ENCODE data around the gene PYGO2.
A peak's percentile ranks its signal among the peaks of the same experiment; 100 is the strongest.

PYGO2 gene

DNA sequence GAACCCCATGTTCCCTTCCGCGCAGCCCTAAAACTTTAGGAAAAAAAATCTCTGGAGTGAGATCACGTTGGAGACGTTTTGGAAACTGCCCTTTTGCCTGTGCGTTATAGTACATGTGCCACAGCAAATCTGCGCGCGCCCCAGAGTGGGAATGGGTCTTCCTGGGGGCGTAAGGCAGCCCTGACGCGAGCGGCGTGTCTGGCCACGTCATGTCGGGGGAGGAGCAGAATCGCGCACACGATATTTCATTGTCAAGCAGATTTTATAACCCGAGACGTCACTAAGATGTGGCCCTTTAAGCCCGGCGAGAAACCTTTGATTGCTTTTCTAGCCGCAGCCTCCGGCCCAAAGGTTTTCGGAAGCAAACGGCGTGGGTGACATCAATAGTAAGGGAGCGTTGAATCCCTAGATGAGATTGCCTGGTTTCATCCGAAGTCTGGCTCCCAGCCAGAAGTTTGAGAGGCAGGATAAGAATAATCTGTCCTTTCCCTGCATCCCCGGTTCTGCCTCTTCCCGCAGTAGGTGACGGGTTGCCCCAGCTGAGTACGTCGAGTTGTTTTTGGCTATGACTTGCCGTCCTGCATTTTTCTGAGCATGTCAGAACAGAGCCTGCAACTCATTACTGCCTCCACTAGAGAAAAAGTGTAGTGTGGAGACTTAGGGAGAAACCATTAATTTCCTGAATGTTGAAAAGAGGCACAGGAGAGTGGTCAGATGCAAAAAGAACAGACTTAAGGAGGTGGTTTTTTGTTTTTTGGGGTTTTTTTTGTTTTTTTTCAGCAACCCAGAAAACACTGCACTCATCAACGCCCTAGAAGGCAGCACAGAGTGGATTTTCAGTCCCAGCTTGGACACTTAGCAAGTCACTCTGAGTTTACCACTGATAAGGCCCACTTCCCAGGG lies 24.2 kb downstream of the PYGO2 start:
- Histone ChIP-seq H3K79me2 (ENCODE audit: insufficient read depth, low read length) (peaks cover 13% of the 10 kb centered on the region), H4K20me1 (ENCODE audit: low read depth, low read length) (no peaks in the 10 kb centered on the region), H3K27me3 (ENCODE audit: low read length) (no peaks in the 10 kb centered on the region), H3K36me3 (ENCODE audit: low read length) (no peaks in the 10 kb centered on the region), H3K9ac (ENCODE audit: low read length) (peak overlapping the region; percentile 88), H3K9me2 (replicated peaks; ENCODE audit: insufficient read depth, low read length) (no peaks in the 10 kb centered on the region), H2AFZ (ENCODE audit: low read depth, low read length, severe bottlenecking) (peak overlapping the region; percentile 73), H3K27ac (ENCODE audit: low read depth, low read length) (peak overlapping the region; percentile 88), H3K4me2 (ENCODE audit: low read depth, low read length, poor library complexity, severe bottlenecking) (peak overlapping the region; percentile 73), H3K9me3 (ENCODE audit: insufficient read depth, low read length) (no peaks in the 10 kb centered on the region), H3F3A (ENCODE audit: insufficient read depth) (peaks cover 15% of the 10 kb centered on the region), H3K4me3 (ENCODE audit: insufficient read depth, low read length, poor library complexity, severe bottlenecking) (peak overlapping the region; percentile 79)
- TF ChIP-seq, protein P1, sequence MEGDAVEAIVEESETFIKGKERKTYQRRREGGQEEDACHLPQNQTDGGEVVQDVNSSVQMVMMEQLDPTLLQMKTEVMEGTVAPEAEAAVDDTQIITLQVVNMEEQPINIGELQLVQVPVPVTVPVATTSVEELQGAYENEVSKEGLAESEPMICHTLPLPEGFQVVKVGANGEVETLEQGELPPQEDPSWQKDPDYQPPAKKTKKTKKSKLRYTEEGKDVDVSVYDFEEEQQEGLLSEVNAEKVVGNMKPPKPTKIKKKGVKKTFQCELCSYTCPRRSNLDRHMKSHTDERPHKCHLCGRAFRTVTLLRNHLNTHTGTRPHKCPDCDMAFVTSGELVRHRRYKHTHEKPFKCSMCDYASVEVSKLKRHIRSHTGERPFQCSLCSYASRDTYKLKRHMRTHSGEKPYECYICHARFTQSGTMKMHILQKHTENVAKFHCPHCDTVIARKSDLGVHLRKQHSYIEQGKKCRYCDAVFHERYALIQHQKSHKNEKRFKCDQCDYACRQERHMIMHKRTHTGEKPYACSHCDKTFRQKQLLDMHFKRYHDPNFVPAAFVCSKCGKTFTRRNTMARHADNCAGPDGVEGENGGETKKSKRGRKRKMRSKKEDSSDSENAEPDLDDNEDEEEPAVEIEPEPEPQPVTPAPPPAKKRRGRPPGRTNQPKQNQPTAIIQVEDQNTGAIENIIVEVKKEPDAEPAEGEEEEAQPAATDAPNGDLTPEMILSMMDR (IDR thresholded peaks at IDR 0.05; ENCODE audit: insufficient read depth, low read length, poor library complexity, severe bottlenecking), result no peak
- no peak for TF ChIP-seq EZH2phosphoT487 (conservative IDR thresholded peaks at IDR 0.05; ENCODE audit: low read length)

DNA sequence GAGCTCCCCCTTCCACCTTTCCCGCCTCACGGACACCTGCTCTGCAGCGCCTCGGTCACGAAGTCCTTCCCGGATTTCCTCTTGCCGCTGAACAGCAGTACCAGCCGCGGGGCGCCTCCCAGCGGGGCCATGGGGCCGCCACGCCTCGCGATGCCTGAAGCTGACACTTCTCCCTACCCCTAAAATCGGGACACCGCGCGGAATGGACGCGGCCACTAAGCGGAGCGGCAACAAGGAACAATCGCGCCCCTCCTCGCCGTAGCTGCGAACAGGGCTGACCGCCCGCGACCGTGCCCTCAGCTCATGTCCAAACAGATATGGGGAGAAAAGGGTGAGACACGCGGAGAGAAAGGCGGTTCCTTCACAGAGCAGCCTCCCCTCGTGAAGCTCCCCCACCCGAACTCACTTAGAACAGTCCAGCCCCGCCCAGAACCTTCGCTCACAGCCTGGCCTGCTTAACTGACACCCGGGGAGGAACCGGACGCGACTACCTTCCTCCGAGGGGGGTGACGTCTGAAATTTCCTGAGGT lies 25.0 kb downstream of the PYGO2 start, which contains the start of gene PMVK:
PMVK (minus strand) TSS at position 165 of the 530 bp plus-strand sequence; CDS start at position 131, 34 bp downstream.
- Histone ChIP-seq H4K20me1 (ENCODE audit: low read depth, low read length) (no peaks in the 10 kb centered on the region), H3K9me3 (ENCODE audit: insufficient read depth, low read length) (no peaks in the 10 kb centered on the region), H3K27me3 (ENCODE audit: low read length) (no peaks in the 10 kb centered on the region), H3K27ac (ENCODE audit: low read depth, low read length) (peak within 1 kb of the TSS; percentile 88), H3K4me3 (ENCODE audit: insufficient read depth, low read length, poor library complexity, severe bottlenecking) (peak within 1 kb of the TSS; percentile 79), H3K9me2 (replicated peaks; ENCODE audit: insufficient read depth, low read length) (no peaks in the 10 kb centered on the region), H3F3A (ENCODE audit: insufficient read depth) (peaks cover 15% of the 10 kb centered on the region), H3K9ac (ENCODE audit: low read length) (peak within 1 kb of the TSS; percentile 88), H3K4me2 (ENCODE audit: low read depth, low read length, poor library complexity, severe bottlenecking) (peak within 1 kb of the TSS; percentile 73), H3K36me3 (ENCODE audit: low read length) (no peaks in the 10 kb centered on the region), H2AFZ (ENCODE audit: low read depth, low read length, severe bottlenecking) (peak within 1 kb of the TSS; percentile 73), H3K79me2 (ENCODE audit: insufficient read depth, low read length) (peaks cover 13% of the 10 kb centered on the region)
- TF ChIP-seq EZH2phosphoT487 (conservative IDR thresholded peaks at IDR 0.05; ENCODE audit: low read length), result no peak
- TF ChIP-seq, protein P1 (IDR thresholded peaks at IDR 0.05; ENCODE audit: insufficient read depth, low read length, poor library complexity, severe bottlenecking), result peak; percentile 40

DNA sequence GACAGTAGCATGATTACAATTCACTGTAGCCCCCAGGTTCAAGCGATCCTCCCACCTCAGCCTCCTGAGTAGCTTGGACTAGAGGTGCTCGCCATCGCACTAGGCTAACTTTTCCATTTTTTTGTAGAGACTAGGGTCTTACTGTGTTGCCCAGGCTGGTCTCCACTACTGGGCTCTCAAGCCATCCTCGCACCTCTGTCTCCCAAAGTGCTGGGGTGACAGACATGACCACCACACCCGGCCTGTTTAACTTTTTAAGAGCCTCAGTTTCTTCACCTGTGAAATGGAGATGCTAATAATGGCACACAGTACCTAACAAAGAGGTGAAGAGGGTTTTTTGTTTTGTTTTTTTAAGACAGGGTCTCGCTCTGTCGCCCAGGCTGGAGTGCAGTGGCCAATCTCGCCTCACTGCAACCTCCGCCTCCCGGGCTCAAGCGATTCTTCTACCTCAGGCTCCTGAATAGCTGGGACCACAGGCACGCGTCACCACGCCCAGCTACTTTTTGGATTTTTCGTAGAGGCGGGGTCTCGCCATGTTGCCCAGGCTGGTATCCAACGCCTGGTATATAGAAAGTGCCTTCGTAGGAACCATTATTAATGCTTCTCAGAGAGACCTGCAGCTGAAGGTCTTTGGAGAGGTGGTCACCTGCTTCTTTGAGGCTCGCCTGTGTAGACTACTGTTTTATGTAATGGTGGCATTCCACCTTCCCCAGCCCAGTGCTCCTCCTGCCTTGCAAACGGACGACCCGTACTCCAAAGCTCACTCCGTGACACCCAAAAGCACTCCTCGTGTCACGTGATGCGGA lies 25.6 kb downstream of the PYGO2 start:
- Histone ChIP-seq H3K9ac (ENCODE audit: low read length) (peak overlapping the region; percentile 88), H3F3A (ENCODE audit: insufficient read depth) (peaks cover 14% of the 10 kb centered on the region), H3K9me2 (replicated peaks; ENCODE audit: insufficient read depth, low read length) (no peaks in the 10 kb centered on the region), H3K79me2 (ENCODE audit: insufficient read depth, low read length) (peaks cover 13% of the 10 kb centered on the region), H3K27ac (ENCODE audit: low read depth, low read length) (peak overlapping the region; percentile 88), H3K9me3 (ENCODE audit: insufficient read depth, low read length) (no peaks in the 10 kb centered on the region), H3K4me3 (ENCODE audit: insufficient read depth, low read length, poor library complexity, severe bottlenecking) (peak overlapping the region; percentile 79), H3K36me3 (ENCODE audit: low read length) (no peaks in the 10 kb centered on the region), H2AFZ (ENCODE audit: low read depth, low read length, severe bottlenecking) (peak overlapping the region; percentile 73), H3K27me3 (ENCODE audit: low read length) (no peaks in the 10 kb centered on the region), H4K20me1 (ENCODE audit: low read depth, low read length) (no peaks in the 10 kb centered on the region), H3K4me2 (ENCODE audit: low read depth, low read length, poor library complexity, severe bottlenecking) (peak overlapping the region; percentile 73)
- TF ChIP-seq, protein P1 (IDR thresholded peaks at IDR 0.05; ENCODE audit: insufficient read depth, low read length, poor library complexity, severe bottlenecking), result no peak
- TF ChIP-seq EZH2phosphoT487 (conservative IDR thresholded peaks at IDR 0.05; ENCODE audit: low read length), result no peak
